Stimulated activated CD4-positive, alpha-beta T cell treated with anti-CD3 and anti-CD28 coated beads, Interleukin-2, amount 100 ng/mL, for 4 hours (primary cell): ENCODE results near the gene FKBP10.
"Not testable (repeated sequence)": the region's sequence is repeated elsewhere in the genome, so short reads cannot be mapped to it uniquely, and the experiment has no call there.

Experiments
- DNase-seq: peaks from one replicate; pipeline ENCODE4 v3.0.0-alpha.2; 2020; ENCODE audit warnings: low read depth

The FKBP10 gene

GRCh38 chr17:41812381-41813151, at the start of gene FKBP10:
Gene FKBP10, plus strand, starts transcription at chr17:41813004. Its CDS starts 31 bp downstream, at chr17:41813035.
- no peak for DNase-seq

GRCh38 chr17:41763327-41763726, 49.5 kb upstream of the FKBP10 start:
- no peak for DNase-seq

- no peak for DNase-seq
Observed at GRCh38 chr17:41766135-41766534, 46.7 kb upstream of the FKBP10 start.

- no peak for DNase-seq
Observed at GRCh38 chr17:41767324-41768042, 45.3 kb upstream of the FKBP10 start.

GRCh38 chr17:41768682-41769288, 44.0 kb upstream of the FKBP10 start:
- DNase-seq, result no peak

- no peak for DNase-seq
Observed at GRCh38 chr17:41769346-41769862, 43.4 kb upstream of the FKBP10 start.

GRCh38 chr17:41769985-41770384, 42.8 kb upstream of the FKBP10 start:
- DNase-seq, result no peak

GRCh38 chr17:41771389-41772206, 41.2 kb upstream of the FKBP10 start:
- DNase-seq, result no peak

- no peak for DNase-seq
Observed at GRCh38 chr17:41772218-41772585, 40.6 kb upstream of the FKBP10 start.

GRCh38 chr17:41772586-41773189, 40.1 kb upstream of the FKBP10 start:
- no peak for DNase-seq

GRCh38 chr17:41773190-41773588, 39.6 kb upstream of the FKBP10 start:
- DNase-seq, result no peak

GRCh38 chr17:41773731-41774193, 39.0 kb upstream of the FKBP10 start:
- no peak for DNase-seq

GRCh38 chr17:41775394-41776226, 37.2 kb upstream of the FKBP10 start:
- no peak for DNase-seq

- DNase-seq, result not testable (repeated sequence)
Observed at GRCh38 chr17:41776262-41776900, 36.4 kb upstream of the FKBP10 start.

GRCh38 chr17:41777157-41777573, 35.6 kb upstream of the FKBP10 start:
- no peak for DNase-seq

- DNase-seq, result no peak
Observed at GRCh38 chr17:41777574-41778188, 35.1 kb upstream of the FKBP10 start.

- DNase-seq, result no peak
Observed at GRCh38 chr17:41779954-41780353, 32.9 kb upstream of the FKBP10 start.

- DNase-seq, result no peak
Observed at GRCh38 chr17:41781404-41782110, 31.2 kb upstream of the FKBP10 start.

- no peak for DNase-seq
Observed at GRCh38 chr17:41782142-41782541, 30.7 kb upstream of the FKBP10 start.
